GM18499 (cell line): Measurements from ENCODE around the gene MINDY4.

Experiments
- ATAC-seq: cut with Tn5 transposase; IDR thresholded peaks from one replicate; pipeline ENCODE4 v1.9.1; 2021; ENCODE audit warnings: moderate number of reproducible peaks; ENCODE audit not compliant: insufficient read depth, unreplicated experiment

Gene MINDY4

GRCh38 chr7:30910411-30911073, 139.3 kb downstream of the MINDY4 start:
- ATAC-seq, result no peak

GRCh38 chr7:30911133-30911532, 139.9 kb downstream of the MINDY4 start:
- ATAC-seq, result no peak

- ATAC-seq, result no peak
These were observed 140.3 kb downstream of the MINDY4 start, which contains the start of gene AQP1 for GRCh38 chr7:30911561-30911969. TSS of gene AQP1 (plus strand) at chr7:30911853. CDS start at chr7:30911910, 57 bp downstream.

GRCh38 chr7:30912021-30912730, 141.0 kb downstream of the MINDY4 start:
- no peak for ATAC-seq

- ATAC-seq, result no peak
These were observed 141.4 kb downstream of the MINDY4 start for GRCh38 chr7:30912731-30912985.

GRCh38 chr7:30912986-30913811, 142.0 kb downstream of the MINDY4 start:
- no peak for ATAC-seq

- ATAC-seq, result no peak
These were observed 142.8 kb downstream of the MINDY4 start for GRCh38 chr7:30913821-30914515.

GRCh38 chr7:30914596-30914995, 143.4 kb downstream of the MINDY4 start:
- no peak for ATAC-seq

GRCh38 chr7:30915005-30915601, 143.9 kb downstream of the MINDY4 start:
- no peak for ATAC-seq

GRCh38 chr7:30915751-30916150, 144.5 kb downstream of the MINDY4 start:
- no peak for ATAC-seq

- no peak for ATAC-seq
These were observed 145.0 kb downstream of the MINDY4 start for GRCh38 chr7:30916255-30916654.

- no peak for ATAC-seq
These were observed 145.6 kb downstream of the MINDY4 start for GRCh38 chr7:30916767-30917166.

- ATAC-seq, result no peak
These were observed 146.1 kb downstream of the MINDY4 start for GRCh38 chr7:30917216-30917893.

GRCh38 chr7:30918676-30919075, 147.5 kb downstream of the MINDY4 start:
- no peak for ATAC-seq

GRCh38 chr7:30920021-30920583, 148.9 kb downstream of the MINDY4 start:
- ATAC-seq, result no peak

GRCh38 chr7:30920584-30921539, 149.6 kb downstream of the MINDY4 start:
- ATAC-seq, result no peak

- no peak for ATAC-seq
These were observed 150.6 kb downstream of the MINDY4 start for GRCh38 chr7:30921540-30922401.
